ENCODE measurements around the gene AMN1.

- TF ChIP-seq POLR2A (IDR thresholded peaks at IDR 0.05) = no peak
- TF ChIP-seq CTCF (IDR thresholded peaks at IDR 0.05) = no peak
- no peak for TF ChIP-seq EP300 (IDR thresholded peaks at IDR 0.05)
Observed at GRCh38 chr12:31644536-31644935, 84.3 kb downstream of the AMN1 start.

Measured in tibial nerve (tissue), 4 donors.